ENCODE results near the gene NSG1. TPM values are rescaled to one million over a fixed set of nuclear protein-coding genes. Genes with fewer than 3 reads are reported as not detected.

The NSG1 gene
- total and polyA plus RNA-seq, 3 donors from 2014 or later, result 27.5 to 67.2 (median 30.0) TPM

DNA sequence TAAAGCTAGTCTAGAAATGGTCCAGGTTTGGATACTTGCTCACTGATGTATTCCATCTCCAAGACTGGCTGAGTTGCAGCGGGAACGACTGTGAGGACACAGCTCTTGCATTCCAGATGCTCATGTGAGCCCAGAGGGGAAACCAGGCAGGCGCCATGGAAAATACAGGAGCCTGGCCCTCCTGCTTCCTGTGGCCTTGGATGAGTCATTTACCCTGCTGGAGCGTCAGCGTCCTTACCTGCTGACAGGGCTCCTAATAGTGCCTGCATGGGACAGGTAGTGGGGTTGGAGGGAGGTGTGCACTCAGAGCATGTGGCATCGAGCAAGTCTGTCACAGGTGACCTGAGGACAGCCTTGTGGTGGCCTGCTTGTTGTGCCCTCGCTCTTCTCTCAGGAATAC is 69.4 kb downstream of the NSG1 start:
- TF ChIP-seq, protein P1, sequence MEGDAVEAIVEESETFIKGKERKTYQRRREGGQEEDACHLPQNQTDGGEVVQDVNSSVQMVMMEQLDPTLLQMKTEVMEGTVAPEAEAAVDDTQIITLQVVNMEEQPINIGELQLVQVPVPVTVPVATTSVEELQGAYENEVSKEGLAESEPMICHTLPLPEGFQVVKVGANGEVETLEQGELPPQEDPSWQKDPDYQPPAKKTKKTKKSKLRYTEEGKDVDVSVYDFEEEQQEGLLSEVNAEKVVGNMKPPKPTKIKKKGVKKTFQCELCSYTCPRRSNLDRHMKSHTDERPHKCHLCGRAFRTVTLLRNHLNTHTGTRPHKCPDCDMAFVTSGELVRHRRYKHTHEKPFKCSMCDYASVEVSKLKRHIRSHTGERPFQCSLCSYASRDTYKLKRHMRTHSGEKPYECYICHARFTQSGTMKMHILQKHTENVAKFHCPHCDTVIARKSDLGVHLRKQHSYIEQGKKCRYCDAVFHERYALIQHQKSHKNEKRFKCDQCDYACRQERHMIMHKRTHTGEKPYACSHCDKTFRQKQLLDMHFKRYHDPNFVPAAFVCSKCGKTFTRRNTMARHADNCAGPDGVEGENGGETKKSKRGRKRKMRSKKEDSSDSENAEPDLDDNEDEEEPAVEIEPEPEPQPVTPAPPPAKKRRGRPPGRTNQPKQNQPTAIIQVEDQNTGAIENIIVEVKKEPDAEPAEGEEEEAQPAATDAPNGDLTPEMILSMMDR (IDR thresholded peaks at IDR 0.05), result no peak
- TF ChIP-seq POLR2A (IDR thresholded peaks at IDR 0.05), result no peak
- Histone ChIP-seq H3K27me3 (no peaks in the 10 kb centered on the region), H3K4me1 (no peaks in the 10 kb centered on the region), H3K9me3 (no peaks in the 10 kb centered on the region), H3K4me3 (no peak overlapping the region), H3K27ac (no peak overlapping the region), H3K36me3 (ENCODE audit: low read depth, missing control alignments) (no peaks in the 10 kb centered on the region)
- WGBS, 2 donors, result 90 to 91% methylated on average over 7 of the region's 7 CpGs
- intact Hi-C loops (cut with DNase I; ENCODE audit: low total_unique reads), result no loop called here
- no peak for DNase-seq

DNA sequence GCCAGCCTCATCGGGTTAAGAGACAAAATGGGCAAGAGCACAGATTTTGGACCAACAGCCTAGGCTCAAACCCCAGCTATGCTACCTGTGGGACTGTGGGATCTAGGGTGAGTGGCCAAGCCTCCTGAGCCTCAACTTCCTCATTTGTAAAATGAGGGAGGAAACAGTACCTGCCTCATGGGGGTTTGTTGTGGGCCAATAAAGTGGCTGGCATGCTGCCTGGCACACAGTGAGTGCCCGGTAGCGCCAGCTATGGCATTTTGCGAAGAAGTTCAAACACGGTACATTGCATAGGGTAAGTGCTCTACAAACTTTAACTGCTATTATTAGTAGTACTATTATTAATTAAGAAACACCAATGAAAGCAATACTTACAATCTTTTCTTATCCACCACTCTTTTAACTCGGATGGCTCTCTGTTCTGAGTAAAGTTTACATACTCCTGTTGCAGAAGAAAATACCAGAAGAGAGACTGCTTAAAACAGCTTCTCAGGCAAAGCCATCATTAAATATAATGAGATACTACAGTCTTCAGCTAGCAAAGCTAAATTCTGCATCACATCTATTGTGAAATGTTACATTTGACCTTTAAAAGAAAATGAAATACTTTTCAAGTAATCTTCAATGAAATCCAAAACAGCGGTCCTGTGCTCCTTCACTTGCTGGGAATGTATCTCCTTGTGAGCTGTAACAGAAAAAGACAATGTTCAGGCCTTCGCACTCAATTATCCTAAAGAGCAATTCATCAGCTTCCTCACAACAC is 70.1 kb downstream of the NSG1 start:
- intact Hi-C loops (cut with DNase I; ENCODE audit: low total_unique reads), result no loop called here
- Histone ChIP-seq H3K9me3 (no peaks in the 10 kb centered on the region), H3K4me3 (no peak overlapping the region), H3K36me3 (ENCODE audit: low read depth, missing control alignments) (no peaks in the 10 kb centered on the region), H3K27ac (no peak overlapping the region), H3K4me1 (no peaks in the 10 kb centered on the region), H3K27me3 (no peaks in the 10 kb centered on the region)
- no peak for TF ChIP-seq POLR2A (IDR thresholded peaks at IDR 0.05)
- TF ChIP-seq, protein P1 (IDR thresholded peaks at IDR 0.05), result no peak
- DNase-seq, result no peak
- WGBS, 2 donors, result 91 to 94% methylated on average over 8 of the region's 8 CpGs

DNA sequence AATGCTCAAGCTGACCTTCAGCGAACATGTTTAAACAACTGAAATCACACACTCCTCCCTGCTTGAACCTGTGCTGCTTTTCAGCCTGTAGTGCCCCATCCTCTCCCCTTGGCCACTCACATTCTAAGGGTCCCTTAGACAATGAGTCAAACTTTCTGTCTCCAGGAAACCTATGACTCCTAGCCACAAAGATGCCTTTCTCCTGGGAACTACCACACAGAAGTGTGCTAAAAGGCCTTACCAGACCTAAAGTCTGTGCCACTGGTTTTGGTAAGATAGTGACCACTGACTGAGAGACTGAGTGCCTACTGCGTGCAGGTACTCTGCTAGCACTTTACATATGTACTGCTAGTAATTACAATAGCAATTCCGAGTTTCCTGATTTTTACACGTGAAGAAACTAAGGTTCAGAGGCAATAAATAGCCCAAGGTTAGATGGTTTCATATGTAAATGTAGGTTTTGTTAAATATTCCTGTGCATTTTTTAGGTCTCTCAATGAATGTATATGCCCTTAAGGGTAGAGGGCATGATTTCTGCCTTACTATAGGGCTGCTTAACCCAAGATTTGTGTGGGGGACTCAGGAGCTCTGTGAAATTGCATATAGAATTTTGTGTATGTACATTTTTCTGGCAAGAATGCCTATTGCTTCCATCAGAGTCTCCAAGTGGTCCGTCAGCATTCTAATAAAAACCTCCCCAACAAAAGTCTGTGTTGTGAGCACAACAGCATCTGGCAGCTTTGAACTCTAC is 71.1 kb downstream of the NSG1 start:
- no peak overlapping the region for H3K4me3 ChIP-seq
- H3K27ac ChIP-seq, result no peak overlapping the region
- intact Hi-C loops (cut with DNase I; ENCODE audit: low total_unique reads), result no loop called here
- no peaks in the 10 kb centered on the region for H3K9me3 ChIP-seq
- DNase-seq, result no peak
- H3K36me3 ChIP-seq (ENCODE audit: low read depth, missing control alignments), result no peaks in the 10 kb centered on the region
- no peaks in the 10 kb centered on the region for H3K27me3 ChIP-seq
- WGBS, 2 donors, result 67 to 80% methylated on average over 5 of the region's 5 CpGs
- no peaks in the 10 kb centered on the region for H3K4me1 ChIP-seq
- TF ChIP-seq POLR2A (IDR thresholded peaks at IDR 0.05), result no peak
- TF ChIP-seq, protein P1 (IDR thresholded peaks at IDR 0.05), result no peak

DNA sequence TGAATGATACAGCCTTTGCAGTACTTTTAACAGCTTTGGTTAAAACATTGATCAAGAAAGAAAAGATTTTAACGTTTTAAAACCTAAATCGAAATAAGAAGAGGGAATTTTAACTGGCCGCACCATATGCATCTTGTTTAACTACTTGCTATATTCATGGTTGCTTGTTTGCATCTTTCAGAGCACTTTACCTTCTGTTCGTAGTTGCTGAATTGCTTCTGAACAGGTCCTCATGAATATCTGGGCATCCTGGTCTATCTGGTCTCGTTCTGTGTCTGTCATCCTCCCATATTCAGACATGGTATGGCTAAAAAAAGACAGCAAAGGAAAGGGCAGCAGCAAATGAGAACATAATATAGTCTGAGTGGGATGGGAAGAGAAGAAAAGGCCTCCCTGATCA is 72.3 kb downstream of the NSG1 start:
- H3K4me3 ChIP-seq, result no peak overlapping the region
- H3K9me3 ChIP-seq, result no peaks in the 10 kb centered on the region
- 84 to 90% methylated on average over 5 of the region's 5 CpGs for WGBS, 2 donors
- no peak for TF ChIP-seq POLR2A (IDR thresholded peaks at IDR 0.05)
- TF ChIP-seq, protein P1 (IDR thresholded peaks at IDR 0.05), result no peak
- DNase-seq, result no peak
- no peaks in the 10 kb centered on the region for H3K36me3 ChIP-seq (ENCODE audit: low read depth, missing control alignments)
- intact Hi-C loops (cut with DNase I; ENCODE audit: low total_unique reads), result no loop called here
- H3K27ac ChIP-seq, result no peak overlapping the region
- no peaks in the 10 kb centered on the region for H3K27me3 ChIP-seq
- H3K4me1 ChIP-seq, result no peaks in the 10 kb centered on the region
